Fibroblast of villous mesenchyme (primary cell): ENCODE measurements around the gene MT1A. TPM values are rescaled to one million over a fixed set of nuclear protein-coding genes. Genes with fewer than 3 reads are reported as not detected.
"Not testable (repeated sequence)": the region's sequence is repeated elsewhere in the genome, so short reads cannot be mapped to it uniquely, and the experiment has no call there.

Source experiments
- DNase-seq: peaks from one replicate; pipeline ENCODE4 v3.0.0-alpha.2; 2010; ENCODE audit warnings: low read depth
- H3K4me3 ChIP-seq: 2 replicates; pipeline ENCODE4 v1.5.1; 2011; ENCODE audit warnings: low read depth, mild to moderate bottlenecking, low read length
- total RNA-seq: library from RNA; depleted of rRNA; stranded (reverse); fragments of >200 nt; gene quantifications from 2 replicates; pipeline ENCODE4 v1.2.3, GENCODE V29; 2012
- TF ChIP-seq, protein P1 (sequence below): IDR thresholded peaks from 2 replicates; pipeline ENCODE4 v1.5.1; 2012; ENCODE audit warnings: low read depth, mild to moderate bottlenecking, low read length; ENCODE audit not compliant: insufficient read depth

MT1A gene
- total RNA-seq, 1 donor: 1.3 TPM

DNA sequence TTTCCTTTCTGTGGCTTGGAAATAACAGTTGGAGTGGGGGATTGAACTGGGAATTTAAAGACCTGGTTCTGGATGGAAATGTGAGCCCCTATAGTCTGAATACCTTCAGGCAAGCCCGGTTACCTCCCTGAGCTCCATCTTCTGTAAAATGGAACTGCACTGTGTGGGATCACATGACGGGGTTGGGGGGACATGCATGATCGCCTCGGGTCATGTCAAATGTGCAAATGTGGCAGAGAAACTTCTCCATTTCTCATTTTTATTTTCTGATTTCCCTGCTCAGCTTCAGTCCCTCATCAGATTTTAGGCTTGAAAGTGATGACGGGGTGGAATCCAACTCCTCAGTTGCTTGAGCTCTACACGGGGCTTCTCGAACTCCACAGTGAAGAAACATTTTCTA, 14.8 kb downstream of the MT1A start:
- no peak for DNase-seq
- TF ChIP-seq, protein P1, sequence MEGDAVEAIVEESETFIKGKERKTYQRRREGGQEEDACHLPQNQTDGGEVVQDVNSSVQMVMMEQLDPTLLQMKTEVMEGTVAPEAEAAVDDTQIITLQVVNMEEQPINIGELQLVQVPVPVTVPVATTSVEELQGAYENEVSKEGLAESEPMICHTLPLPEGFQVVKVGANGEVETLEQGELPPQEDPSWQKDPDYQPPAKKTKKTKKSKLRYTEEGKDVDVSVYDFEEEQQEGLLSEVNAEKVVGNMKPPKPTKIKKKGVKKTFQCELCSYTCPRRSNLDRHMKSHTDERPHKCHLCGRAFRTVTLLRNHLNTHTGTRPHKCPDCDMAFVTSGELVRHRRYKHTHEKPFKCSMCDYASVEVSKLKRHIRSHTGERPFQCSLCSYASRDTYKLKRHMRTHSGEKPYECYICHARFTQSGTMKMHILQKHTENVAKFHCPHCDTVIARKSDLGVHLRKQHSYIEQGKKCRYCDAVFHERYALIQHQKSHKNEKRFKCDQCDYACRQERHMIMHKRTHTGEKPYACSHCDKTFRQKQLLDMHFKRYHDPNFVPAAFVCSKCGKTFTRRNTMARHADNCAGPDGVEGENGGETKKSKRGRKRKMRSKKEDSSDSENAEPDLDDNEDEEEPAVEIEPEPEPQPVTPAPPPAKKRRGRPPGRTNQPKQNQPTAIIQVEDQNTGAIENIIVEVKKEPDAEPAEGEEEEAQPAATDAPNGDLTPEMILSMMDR: no peak
- H3K4me3 ChIP-seq: no peak overlapping the region

DNA sequence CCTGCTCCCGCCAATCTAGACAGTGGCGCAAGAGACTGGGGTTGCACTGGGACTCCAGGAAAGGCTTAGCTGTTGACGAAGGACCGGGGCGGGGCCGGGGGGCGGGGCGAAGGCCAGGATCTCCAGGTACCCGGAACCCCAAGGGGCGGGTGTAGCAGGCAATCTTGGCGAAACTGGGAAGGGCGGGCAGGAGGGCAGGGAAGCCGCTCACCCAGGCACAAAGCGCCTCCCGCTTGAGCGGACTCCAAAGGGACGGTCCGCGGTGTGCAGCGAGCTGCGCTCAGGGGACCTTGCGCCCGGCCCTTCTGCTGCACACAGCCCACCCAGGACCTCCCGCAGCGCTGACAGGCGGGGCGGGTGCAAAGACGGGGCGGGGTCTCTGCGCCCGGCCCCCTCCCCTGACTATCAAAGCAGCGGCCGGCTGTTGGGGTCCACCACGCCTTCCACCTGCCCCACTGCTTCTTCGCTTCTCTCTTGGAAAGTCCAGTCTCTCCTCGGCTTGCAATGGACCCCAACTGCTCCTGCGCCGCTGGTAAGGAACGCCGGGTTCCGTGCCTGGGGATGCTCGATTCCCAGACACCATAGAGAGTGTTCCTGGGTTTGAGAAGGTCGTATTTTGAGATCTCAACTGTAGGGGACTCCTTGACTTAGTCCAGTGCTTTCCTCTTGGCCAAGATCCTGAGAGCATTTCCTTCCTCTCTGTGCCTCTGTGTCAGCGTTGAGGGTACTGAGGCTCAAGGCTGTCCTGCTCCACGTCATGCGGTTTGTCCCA, 19.3 kb downstream of the MT1A start, which contains the start of gene MT1F:
Gene MT1F (plus strand): TSS at position 405 of the 772 bp plus-strand sequence. CDS start 100 bp downstream, at position 505.
- H3K4me3 ChIP-seq: peak within 1 kb of the TSS; percentile 43
- peak; percentile 23 for DNase-seq
- TF ChIP-seq, protein P1: no peak

DNA sequence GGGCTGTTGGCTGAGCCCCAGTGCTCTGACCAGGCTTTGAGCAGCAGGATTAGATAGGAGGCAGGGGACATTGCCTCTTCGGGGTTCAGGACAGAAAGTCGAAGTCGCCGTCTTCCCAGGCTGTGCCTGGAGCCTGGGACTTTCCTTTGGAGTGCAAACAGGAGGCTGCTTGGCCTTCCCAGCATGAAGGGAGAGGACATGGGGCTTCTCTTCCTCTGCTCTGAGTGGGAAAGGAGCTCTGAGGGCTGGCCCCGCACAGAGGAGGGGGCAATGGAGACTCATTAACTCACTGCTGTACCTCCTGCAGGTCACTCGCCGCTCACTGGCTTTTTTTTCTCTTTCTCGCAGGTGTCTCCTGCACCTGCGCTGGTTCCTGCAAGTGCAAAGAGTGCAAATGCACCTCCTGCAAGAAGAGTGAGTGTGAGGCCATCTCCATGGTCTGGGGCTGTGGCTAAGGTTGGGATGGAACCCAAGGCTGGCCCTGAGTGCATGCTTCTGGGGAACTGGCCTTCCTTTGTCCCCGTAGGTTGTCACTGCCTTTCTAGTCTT, 19.9 kb downstream of the MT1A start:
- no peak overlapping the region for H3K4me3 ChIP-seq
- no peak for DNase-seq
- TF ChIP-seq, protein P1: no peak

DNA sequence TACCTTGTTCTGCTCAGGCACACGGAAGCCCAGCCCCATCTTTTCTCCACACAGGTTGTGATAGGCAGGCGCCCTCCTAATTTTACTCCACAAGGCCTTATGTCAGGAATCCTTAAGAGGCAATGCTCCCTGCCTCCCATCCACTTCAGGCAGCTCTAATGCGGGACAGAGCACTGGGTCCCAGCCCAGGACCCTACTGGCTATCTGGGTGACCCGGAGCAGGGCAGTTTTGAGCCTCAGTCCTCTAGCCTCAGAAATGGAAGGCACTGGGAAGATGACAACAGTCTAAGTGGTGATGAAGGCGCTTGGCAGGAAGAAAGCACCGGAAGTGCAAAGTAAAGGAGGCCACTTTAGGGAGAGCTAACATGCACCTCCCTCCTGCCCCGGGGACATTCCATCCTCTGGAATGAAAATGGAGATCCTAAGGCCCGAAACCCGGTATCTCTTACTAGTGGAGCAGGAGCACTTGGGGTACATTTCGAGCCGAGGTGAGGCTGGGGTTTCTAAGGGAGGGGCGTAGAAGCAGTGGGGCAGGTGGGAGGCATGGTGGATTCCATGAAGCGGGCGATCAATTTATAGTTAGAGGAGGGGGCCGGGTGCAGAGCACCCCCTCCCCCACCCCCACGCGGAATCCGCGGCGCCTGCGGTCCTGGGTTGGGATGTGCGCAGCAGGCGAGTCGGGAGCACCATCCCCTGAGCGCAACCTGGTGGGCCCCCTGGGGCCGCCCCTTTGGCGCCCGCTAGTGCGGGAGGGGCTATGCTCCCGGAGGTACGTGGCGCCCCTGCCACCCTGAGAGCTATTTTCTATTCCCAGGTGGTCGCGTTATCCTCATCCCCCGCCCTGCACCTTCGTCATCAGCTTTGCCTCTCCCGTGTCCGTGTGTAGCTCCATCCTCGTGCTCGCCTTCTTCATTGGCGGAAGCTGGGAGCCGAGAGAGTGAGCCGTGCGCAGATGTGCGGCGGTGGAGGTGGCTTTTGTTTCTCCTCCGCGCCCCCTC, 24.2 kb downstream of the MT1A start:
- no peak for DNase-seq
- H3K4me3 ChIP-seq: no peak overlapping the region
- TF ChIP-seq, protein P1: no peak

DNA sequence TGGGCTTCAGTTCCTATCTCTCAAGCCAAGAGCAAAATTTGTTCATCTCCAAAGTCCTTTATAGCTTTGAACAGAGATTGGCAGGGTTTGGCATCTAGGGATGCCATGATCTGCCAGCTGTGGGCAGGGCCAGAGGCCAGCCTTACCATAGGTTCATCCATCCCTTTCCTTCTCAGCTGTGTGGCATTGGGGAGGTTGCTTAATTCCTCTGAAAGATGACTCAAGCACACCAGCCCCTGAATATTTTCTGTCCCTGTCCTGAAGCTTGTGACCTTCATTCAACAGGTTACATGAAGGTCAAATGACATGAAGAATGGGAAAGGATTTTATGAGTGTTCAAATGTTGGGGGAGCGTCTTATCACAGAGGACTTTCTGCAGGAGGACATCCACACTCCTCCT, 26.0 kb downstream of the MT1A start:
- H3K4me3 ChIP-seq: no peak overlapping the region
- DNase-seq: no peak
- TF ChIP-seq, protein P1: no peak

DNA sequence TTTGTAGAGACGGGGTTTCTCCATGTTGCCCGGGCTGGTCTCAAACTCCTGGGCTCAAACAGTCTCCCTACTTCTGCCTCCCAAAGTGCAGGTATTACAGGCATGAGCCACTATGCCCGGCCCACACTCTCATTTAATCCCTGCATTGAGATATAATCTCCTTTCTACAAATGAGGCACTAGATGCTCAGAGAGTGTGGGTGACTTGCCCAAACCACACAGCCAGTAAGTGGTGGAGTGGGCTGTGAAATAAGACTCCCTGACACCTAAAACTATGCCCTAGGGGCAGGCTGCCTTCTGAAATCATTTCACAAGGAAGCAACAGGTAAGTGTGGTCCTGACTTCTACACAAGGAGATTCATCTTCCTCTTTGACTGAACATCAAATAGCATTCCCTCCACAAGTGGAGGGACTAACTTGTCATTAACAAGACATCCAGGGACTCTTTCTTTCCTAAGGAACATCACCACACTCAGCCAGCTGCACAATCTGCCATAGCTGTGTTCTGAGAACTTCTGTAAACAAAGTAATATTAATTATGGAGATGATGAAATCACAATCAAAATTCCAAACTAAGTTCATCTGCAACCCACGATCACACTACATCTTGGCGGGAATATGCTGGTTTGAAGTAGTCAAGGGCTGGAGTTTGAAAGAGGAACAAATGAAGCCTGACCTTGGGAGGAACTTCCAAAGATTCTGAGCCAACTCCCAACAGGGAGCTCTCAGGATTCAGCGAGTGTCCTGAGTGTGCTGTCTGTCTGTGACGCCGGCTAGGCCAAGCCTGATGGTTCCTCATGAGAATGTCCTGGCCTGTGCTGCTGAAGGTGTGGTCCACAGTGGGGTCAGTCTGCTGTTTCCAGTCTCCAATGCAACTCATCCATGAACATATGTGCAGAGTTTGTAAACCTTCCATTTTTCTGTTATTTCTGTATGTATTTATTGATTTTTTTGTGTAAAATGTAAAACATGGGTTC, 27.1 kb downstream of the MT1A start:
- H3K4me3 ChIP-seq, DNase-seq: not testable (repeated sequence)
